GM23338 (cell line): ENCODE measurements around the gene MANBA. TPM values are rescaled to one million over a fixed set of nuclear protein-coding genes. Genes with fewer than 3 reads are reported as not detected.
"Not testable (repeated sequence)": the region's sequence is repeated elsewhere in the genome, so short reads cannot be mapped to it uniquely, and the experiment has no call there.

ENCODE experiments used
- ATAC-seq: fragments of 200-7000 bp; cut with Tn5 transposase; 3 replicates; pipeline ENCODE4 v1.9.1; 2020
- DNase-seq: peaks from one replicate; pipeline ENCODE4 v3.0.0-alpha.2; 2015; ENCODE audit warnings: low spot score
- H2AFZ ChIP-seq: fragments of 200-600 bp; sonication (generic); 2 replicates; pipeline ENCODE4 v1.8.0; 2016; ENCODE audit warnings: antibody characterized with exemption, mild to moderate bottlenecking, moderate library complexity
- H3F3A ChIP-seq: fragments of 200-600 bp; sonication (generic); replicated peaks from 2 replicates; pipeline ENCODE4 v1.8.0; 2017; ENCODE audit warnings: antibody characterized with exemption, mixed run types, low read depth
- H3K27ac ChIP-seq: fragments of 200-600 bp; sonication (generic); 2 replicates; pipeline ENCODE4 v1.6.1; 2016; ENCODE audit warnings: low read depth
- H3K27me3 ChIP-seq: fragments of 200-600 bp; sonication (generic); 2 replicates; pipeline ENCODE4 v1.8.0; 2016; ENCODE audit warnings: mild to moderate bottlenecking, mixed run types, moderate library complexity; ENCODE audit not compliant: insufficient read depth
- H3K36me3 ChIP-seq: fragments of 200-600 bp; sonication (generic); 2 replicates; pipeline ENCODE4 v1.8.0; 2016; ENCODE audit warnings: mild to moderate bottlenecking; ENCODE audit not compliant: insufficient read depth
- H3K4me1 ChIP-seq: fragments of 200-600 bp; sonication (generic); 2 replicates; pipeline ENCODE4 v1.8.0; 2016; ENCODE audit warnings: mild to moderate bottlenecking, moderate library complexity; ENCODE audit not compliant: insufficient read depth
- H3K4me2 ChIP-seq: fragments of 200-600 bp; sonication (generic); 2 replicates; pipeline ENCODE4 v1.7.1; 2017; ENCODE audit warnings: mixed run types
- H3K4me3 ChIP-seq: fragments of 200-600 bp; sonication (generic); 2 replicates; pipeline ENCODE4 v1.6.1; 2016; ENCODE audit warnings: mixed run types
- H3K79me2 ChIP-seq: fragments of 200-600 bp; sonication (generic); replicated peaks from 2 replicates; pipeline ENCODE4 v1.8.0; 2017; ENCODE audit warnings: mild to moderate bottlenecking; ENCODE audit not compliant: insufficient read depth
- H3K9me2 ChIP-seq: fragments of 200-600 bp; sonication (generic); 2 replicates; pipeline ENCODE4 v1.8.0; 2017; ENCODE audit not compliant: insufficient read depth
- H4K20me1 ChIP-seq: fragments of 200-600 bp; sonication (generic); replicated peaks from 2 replicates; pipeline ENCODE4 v1.8.0; 2017; ENCODE audit warnings: mild to moderate bottlenecking; ENCODE audit not compliant: insufficient read depth
- H3K27ac Mint-ChIP-seq: 2 replicates; pipeline ENCODE4 v1.8.0; 2020; ENCODE audit warnings: inconsistent platforms, mild to moderate bottlenecking, moderate library complexity, mixed read lengths
- H3K27me3 Mint-ChIP-seq: 3 replicates; pipeline ENCODE4 v1.8.0; 2022; ENCODE audit warnings: low read depth, mild to moderate bottlenecking, moderate library complexity, mixed read lengths, inconsistent platforms; ENCODE audit not compliant: insufficient read depth, poor library complexity
- H3K36me3 Mint-ChIP-seq: 3 replicates; pipeline ENCODE4 v1.8.0; 2021; ENCODE audit warnings: low read depth, mild to moderate bottlenecking, inconsistent platforms, moderate library complexity, mixed read lengths
- H3K4me1 Mint-ChIP-seq: 3 replicates; pipeline ENCODE4 v1.8.0; 2020; ENCODE audit warnings: mild to moderate bottlenecking, inconsistent platforms, mixed read lengths
- H3K4me3 Mint-ChIP-seq: 3 replicates; pipeline ENCODE4 v1.8.0; 2021; ENCODE audit warnings: moderate library complexity, mild to moderate bottlenecking, inconsistent platforms, mixed read lengths
- H3K9me3 Mint-ChIP-seq: 3 replicates; pipeline ENCODE4 v1.8.0; 2020; ENCODE audit warnings: moderate library complexity, mild to moderate bottlenecking, inconsistent platforms, mixed read lengths
- ETS1 ChIP-seq: IDR thresholded peaks from 2 replicates; pipeline ENCODE4 v1.6.1; 2016; ENCODE audit warnings: antibody characterized with exemption
- EZH2 ChIP-seq: fragments of 200-600 bp; sonication (generic); IDR thresholded peaks from one replicate; pipeline ENCODE4 v1.8.0; 2017; ENCODE audit warnings: antibody characterized with exemption, mild to moderate bottlenecking, low read depth; ENCODE audit not compliant: unreplicated experiment
- EZH2phosphoT487 ChIP-seq: fragments of 200-600 bp; sonication (generic); IDR thresholded peaks from one replicate; pipeline ENCODE4 v1.8.1; 2018; ENCODE audit warnings: antibody characterized with exemption; ENCODE audit not compliant: unreplicated experiment
- JUNB ChIP-seq: IDR thresholded peaks from one replicate; pipeline ENCODE4 v1.6.1; 2016; ENCODE audit warnings: antibody characterized with exemption; ENCODE audit not compliant: unreplicated experiment
- POLR2AphosphoS5 ChIP-seq: IDR thresholded peaks from 2 replicates; pipeline ENCODE4 v1.6.1; 2016; ENCODE audit warnings: antibody characterized with exemption, low read depth
- STAT1 ChIP-seq: IDR thresholded peaks from one replicate; pipeline ENCODE4 v1.6.1; 2016; ENCODE audit warnings: antibody characterized with exemption; ENCODE audit not compliant: unreplicated experiment
- polyA plus RNA-seq: library from polyadenylated mRNA; unstranded; fragments of >200 nt; fragmentation: Nextera tagmentation; extraction: Ambion mirVana; gene quantifications from 2 replicates; pipeline ENCODE4 v1.2.1, GENCODE V29; 2016
- total RNA-seq: library from RNA; depleted of rRNA; stranded (reverse); fragments of >200 nt; shearing (Covaris generic); gene quantifications from 2 replicates; pipeline ENCODE4 v1.2.3, GENCODE V29; 2014
- TF ChIP-seq, protein P1 (sequence below): fragments of 250-450 bp; sonication (Bioruptor Pico); IDR thresholded peaks from 2 replicates; pipeline ENCODE4 v1.5.0; 2020; ENCODE audit warnings: mild to moderate bottlenecking, moderate library complexity
- TF ChIP-seq, protein P2 (sequence below): IDR thresholded peaks from one replicate; pipeline ENCODE4 v1.6.1; 2018; ENCODE audit warnings: antibody characterized with exemption; ENCODE audit not compliant: unreplicated experiment

MANBA gene
- total and polyA plus RNA-seq, 2 experiments from 2014 or later, result 13.2 to 54.3 TPM

DNA sequence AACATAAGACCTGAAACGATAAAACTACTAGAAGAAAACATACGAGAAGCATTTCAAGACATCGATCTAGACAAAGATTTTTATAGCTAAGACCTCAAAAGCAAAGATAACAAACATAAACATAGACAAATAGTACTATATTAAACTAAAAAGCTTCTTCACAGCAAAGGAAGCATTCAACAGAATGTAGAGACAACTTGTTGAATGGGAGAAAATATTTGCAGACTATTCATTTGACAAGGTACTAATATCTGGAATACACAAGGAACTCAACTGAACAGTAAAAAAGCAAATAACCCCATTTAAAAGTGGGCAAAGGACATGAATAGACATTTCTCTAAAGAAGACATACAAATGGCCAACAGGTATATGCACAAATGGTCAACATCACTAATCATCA is 49.8 kb downstream of the MANBA start (continued):
- TF ChIP-seq, protein P1, sequence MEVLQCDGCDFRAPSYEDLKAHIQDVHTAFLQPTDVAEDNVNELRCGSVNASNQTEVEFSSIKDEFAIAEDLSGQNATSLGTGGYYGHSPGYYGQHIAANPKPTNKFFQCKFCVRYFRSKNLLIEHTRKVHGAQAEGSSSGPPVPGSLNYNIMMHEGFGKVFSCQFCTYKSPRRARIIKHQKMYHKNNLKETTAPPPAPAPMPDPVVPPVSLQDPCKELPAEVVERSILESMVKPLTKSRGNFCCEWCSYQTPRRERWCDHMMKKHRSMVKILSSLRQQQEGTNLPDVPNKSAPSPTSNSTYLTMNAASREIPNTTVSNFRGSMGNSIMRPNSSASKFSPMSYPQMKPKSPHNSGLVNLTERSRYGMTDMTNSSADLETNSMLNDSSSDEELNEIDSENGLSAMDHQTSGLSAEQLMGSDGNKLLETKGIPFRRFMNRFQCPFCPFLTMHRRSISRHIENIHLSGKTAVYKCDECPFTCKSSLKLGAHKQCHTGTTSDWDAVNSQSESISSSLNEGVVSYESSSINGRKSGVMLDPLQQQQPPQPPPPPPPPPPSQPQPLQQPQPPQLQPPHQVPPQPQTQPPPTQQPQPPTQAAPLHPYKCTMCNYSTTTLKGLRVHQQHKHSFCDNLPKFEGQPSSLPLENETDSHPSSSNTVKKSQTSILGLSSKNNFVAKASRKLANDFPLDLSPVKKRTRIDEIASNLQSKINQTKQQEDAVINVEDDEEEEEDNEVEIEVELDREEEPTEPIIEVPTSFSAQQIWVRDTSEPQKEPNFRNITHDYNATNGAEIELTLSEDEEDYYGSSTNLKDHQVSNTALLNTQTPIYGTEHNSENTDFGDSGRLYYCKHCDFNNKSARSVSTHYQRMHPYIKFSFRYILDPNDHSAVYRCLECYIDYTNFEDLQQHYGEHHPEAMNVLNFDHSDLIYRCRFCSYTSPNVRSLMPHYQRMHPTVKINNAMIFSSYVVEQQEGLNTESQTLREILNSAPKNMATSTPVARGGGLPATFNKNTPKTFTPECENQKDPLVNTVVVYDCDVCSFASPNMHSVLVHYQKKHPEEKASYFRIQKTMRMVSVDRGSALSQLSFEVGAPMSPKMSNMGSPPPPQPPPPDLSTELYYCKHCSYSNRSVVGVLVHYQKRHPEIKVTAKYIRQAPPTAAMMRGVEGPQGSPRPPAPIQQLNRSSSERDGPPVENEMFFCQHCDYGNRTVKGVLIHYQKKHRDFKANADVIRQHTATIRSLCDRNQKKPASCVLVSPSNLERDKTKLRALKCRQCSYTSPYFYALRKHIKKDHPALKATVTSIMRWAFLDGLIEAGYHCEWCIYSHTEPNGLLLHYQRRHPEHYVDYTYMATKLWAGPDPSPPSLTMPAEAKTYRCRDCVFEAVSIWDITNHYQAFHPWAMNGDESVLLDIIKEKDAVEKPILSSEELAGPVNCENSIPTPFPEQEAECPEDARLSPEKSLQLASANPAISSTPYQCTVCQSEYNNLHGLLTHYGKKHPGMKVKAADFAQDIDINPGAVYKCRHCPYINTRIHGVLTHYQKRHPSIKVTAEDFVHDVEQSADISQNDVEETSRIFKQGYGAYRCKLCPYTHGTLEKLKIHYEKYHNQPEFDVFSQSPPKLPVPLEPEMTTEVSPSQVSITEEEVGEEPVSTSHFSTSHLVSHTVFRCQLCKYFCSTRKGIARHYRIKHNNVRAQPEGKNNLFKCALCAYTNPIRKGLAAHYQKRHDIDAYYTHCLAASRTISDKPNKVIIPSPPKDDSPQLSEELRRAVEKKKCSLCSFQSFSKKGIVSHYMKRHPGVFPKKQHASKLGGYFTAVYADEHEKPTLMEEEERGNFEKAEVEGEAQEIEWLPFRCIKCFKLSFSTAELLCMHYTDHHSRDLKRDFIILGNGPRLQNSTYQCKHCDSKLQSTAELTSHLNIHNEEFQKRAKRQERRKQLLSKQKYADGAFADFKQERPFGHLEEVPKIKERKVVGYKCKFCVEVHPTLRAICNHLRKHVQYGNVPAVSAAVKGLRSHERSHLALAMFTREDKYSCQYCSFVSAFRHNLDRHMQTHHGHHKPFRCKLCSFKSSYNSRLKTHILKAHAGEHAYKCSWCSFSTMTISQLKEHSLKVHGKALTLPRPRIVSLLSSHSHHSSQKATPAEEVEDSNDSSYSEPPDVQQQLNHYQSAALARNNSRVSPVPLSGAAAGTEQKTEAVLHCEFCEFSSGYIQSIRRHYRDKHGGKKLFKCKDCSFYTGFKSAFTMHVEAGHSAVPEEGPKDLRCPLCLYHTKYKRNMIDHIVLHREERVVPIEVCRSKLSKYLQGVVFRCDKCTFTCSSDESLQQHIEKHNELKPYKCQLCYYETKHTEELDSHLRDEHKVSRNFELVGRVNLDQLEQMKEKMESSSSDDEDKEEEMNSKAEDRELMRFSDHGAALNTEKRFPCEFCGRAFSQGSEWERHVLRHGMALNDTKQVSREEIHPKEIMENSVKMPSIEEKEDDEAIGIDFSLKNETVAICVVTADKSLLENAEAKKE, result no peak
- TF ChIP-seq JUNB, result no peak
- TF ChIP-seq, protein P2, sequence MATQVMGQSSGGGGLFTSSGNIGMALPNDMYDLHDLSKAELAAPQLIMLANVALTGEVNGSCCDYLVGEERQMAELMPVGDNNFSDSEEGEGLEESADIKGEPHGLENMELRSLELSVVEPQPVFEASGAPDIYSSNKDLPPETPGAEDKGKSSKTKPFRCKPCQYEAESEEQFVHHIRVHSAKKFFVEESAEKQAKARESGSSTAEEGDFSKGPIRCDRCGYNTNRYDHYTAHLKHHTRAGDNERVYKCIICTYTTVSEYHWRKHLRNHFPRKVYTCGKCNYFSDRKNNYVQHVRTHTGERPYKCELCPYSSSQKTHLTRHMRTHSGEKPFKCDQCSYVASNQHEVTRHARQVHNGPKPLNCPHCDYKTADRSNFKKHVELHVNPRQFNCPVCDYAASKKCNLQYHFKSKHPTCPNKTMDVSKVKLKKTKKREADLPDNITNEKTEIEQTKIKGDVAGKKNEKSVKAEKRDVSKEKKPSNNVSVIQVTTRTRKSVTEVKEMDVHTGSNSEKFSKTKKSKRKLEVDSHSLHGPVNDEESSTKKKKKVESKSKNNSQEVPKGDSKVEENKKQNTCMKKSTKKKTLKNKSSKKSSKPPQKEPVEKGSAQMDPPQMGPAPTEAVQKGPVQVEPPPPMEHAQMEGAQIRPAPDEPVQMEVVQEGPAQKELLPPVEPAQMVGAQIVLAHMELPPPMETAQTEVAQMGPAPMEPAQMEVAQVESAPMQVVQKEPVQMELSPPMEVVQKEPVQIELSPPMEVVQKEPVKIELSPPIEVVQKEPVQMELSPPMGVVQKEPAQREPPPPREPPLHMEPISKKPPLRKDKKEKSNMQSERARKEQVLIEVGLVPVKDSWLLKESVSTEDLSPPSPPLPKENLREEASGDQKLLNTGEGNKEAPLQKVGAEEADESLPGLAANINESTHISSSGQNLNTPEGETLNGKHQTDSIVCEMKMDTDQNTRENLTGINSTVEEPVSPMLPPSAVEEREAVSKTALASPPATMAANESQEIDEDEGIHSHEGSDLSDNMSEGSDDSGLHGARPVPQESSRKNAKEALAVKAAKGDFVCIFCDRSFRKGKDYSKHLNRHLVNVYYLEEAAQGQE, result no peak
- TF ChIP-seq EZH2, result no peak
- TF ChIP-seq POLR2AphosphoS5, result no peak
- no peak for TF ChIP-seq ETS1
- no peak for TF ChIP-seq EZH2phosphoT487
- no peak for TF ChIP-seq STAT1

GRCh38 chr4:102709060-102709459 is 51.7 kb downstream of the MANBA start:
- ATAC-seq, H3K4me2 ChIP-seq, H3K27ac Mint-ChIP-seq, H3K9me2 ChIP-seq, H3K27me3 ChIP-seq, H3K36me3 ChIP-seq, H3K27ac ChIP-seq, H3K4me3 ChIP-seq, H3K9me3 Mint-ChIP-seq, H3K4me1 Mint-ChIP-seq, H4K20me1 ChIP-seq, H3K36me3 Mint-ChIP-seq, H3K4me1 ChIP-seq, H3K27me3 Mint-ChIP-seq, H3K4me3 Mint-ChIP-seq, H2AFZ ChIP-seq, DNase-seq, H3F3A ChIP-seq, H3K79me2 ChIP-seq: not testable (repeated sequence)
